Measurements from ENCODE around the gene SKOR2.

SKOR2 gene

GRCh38 chr18:47260924-47261701 lies 9.7 kb upstream of the SKOR2 start:
- in situ Hi-C loops (cut with MboI; ENCODE audit: low sequenced_read_pairs), result no loop called here

GRCh38 chr18:47260120-47260923 lies 8.9 kb upstream of the SKOR2 start:
- in situ Hi-C loops (cut with MboI; ENCODE audit: low sequenced_read_pairs), result no loop called here

DNA sequence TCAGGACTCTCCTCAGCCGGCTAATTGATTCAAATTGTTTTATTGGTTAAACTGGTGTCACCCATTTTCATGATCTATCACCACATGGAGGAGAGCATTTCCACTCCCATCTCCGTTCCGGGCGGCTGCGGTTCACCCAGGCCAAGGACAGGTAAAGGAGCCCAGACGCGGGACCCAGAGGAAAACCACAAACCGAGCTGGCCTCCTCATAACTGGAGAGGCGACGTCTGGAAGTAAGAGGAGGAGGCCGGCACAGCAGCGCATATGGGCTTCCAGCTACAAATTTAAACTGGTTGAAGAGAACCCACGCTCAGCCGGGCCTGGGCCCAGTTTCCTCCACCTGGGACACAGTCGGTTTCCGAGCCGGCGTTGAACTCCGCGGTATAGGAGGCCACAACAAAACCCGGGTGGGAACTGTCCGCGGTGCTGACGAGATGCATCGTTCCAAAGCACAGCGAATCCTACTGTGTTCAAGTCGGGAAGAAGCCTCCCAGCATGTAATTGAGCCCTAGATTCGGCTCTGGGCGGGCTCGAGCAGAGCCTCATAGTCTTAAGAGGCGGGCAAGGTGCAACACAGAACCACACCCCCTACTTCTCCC lies 3.0 kb upstream of the SKOR2 start:
- in situ Hi-C loops (cut with MboI; ENCODE audit: low sequenced_read_pairs), result no loop called here

DNA sequence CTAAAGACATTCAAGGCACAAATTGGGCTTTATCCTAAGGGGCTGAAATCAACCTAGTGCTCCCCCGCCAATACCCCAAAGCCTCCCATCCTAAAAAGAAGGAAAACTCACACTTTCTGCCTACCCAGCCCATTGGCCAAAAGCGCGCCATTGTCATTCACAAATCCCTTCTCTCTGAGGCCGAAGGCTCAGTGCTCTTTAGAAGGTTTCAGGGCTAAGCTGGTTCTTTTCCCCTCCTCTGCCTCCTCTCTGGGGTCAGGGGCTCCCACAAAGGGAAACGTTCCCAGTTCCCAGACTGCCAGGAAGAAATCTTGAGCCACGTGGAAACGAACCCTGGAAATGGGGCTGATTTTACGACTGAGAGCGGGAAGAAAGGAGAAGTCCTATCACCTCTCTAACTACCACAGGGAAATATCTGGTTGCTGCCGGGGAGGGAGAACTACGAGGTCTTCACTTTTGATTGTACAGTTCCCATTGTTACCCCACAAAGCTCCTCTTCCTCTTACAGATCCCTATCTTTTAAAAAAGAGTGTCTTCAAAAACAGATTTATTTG lies 1.7 kb upstream of the SKOR2 start:
- in situ Hi-C loops (cut with MboI; ENCODE audit: low sequenced_read_pairs), result no loop called here

DNA sequence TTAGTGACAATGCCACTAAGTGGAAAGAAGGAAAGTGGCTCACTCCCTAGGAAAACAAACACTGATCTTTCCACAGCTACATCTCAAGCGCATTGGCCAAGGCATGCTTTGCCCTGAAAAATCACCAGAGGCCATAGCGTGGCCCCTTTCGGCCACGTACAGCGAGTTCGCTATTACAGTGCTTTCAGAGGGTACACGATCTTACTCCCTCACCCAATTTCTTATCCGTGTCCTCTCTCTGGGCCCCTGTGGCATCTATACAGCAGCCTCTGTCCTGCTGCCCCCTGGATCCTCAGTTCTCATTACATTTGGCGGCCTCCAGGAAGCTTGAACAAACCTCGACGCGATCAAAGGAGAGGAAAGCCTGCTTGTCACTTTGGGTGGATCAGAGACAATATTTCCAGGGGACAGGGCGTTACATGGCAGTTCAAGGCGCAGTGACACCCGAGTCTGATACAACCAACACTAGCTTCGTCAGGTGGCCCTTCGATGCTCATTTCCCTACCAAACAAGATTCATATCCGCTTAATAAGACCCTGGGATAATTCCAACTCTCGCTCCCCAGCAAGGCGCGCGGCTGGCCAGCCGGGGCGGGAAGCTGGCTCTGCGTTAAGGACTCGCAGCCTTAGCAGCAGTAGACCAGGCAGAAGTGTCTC lies 941 bp downstream of the SKOR2 start:
- in situ Hi-C loops (cut with MboI; ENCODE audit: low sequenced_read_pairs), result no loop called here

- in situ Hi-C loops (cut with MboI; ENCODE audit: low sequenced_read_pairs), result no loop called here
Observed at GRCh38 chr18:47249314-47249981, 2.0 kb downstream of the SKOR2 start.

DNA sequence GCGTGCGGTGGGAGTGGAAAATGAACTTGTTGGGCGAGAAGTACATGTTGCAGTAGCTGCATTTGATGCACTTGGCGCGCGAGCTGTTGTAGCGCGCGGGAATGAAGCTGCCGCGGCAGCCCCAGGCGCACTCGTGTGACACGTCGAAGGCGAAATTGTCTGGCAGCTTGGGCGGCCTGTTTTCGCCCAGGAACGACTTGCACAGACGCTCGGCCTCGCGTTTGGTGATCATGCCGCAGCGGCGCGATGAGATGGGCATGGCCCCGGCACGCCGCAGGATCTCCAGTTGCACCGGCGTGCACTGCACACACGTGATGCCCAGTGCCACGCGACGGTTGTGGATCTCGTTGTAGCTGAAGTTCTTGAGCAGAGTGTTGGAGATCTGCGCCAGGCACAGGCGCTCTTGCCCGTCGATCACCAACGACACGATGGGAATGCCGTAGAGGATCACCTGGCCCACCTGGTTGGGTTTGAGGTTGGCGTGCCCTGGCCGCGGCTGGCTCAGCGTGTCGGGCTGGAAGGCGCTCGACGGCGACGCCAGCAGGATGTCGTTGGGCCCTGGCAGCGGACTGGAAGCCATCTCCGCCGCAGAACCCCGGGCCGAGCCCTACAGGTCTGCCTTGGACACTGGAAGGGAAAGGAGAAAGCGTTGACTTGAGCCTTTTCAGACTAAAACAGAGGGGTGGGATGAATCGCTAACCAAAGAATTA lies 2.7 kb downstream of the SKOR2 start:
- in situ Hi-C loops (cut with MboI; ENCODE audit: low sequenced_read_pairs), result no loop called here

DNA sequence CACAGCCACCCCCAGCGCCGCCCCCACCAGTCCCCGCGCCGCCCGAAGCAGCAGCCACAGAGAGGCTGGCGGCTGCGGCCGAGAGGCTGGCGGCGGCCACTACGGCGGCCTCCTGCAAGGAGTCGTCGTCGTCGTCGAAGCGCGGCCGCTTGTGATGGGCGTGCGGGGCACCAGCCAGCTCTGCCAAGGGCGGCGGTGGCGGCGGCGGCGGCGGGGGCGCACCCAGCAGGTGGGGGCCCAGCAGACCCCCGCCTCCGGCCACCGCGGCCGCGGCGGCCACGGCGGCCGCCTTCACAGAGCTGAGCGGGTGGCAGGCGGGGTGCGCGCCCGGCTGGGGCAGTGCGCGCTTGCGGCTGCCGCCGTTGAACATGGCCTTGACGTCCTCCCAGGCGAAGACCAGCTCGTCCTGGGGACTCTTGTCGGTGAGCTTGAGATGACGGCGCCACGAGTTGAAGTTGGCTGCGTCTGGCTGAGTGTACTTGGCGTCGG lies 3.3 kb downstream of the SKOR2 start:
- in situ Hi-C loops (cut with MboI; ENCODE audit: low sequenced_read_pairs), result no loop called here

- in situ Hi-C loops (cut with MboI; ENCODE audit: low sequenced_read_pairs), result no loop called here
Observed at GRCh38 chr18:47247416-47248114, 3.9 kb downstream of the SKOR2 start.

DNA sequence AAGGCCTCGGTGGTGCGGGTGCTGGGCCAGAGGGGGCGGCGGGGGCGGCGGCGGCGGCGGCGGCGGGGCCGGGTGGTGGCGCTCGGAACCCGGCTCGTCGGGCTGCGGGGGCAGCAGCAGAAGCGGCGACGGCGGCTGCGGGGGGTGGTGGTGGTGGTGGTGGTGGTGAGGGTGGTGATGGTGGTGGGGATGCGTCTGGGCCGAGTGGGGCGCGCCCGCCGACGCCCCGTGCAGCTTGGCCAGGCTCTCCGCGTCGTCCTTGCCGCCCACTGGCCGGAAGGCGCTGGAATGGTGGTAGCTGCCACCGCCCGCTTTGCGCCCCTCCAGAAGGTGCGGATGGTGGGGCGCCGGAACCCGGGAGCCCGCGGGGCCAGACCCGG lies 4.4 kb downstream of the SKOR2 start:
- in situ Hi-C loops (cut with MboI; ENCODE audit: low sequenced_read_pairs), result no loop called here

GRCh38 chr18:47246027-47246971 lies 5.2 kb downstream of the SKOR2 start:
- in situ Hi-C loops (cut with MboI; ENCODE audit: low sequenced_read_pairs), result no loop called here

- in situ Hi-C loops (cut with MboI; ENCODE audit: low sequenced_read_pairs), result no loop called here
Observed at GRCh38 chr18:47244086-47244485, 7.4 kb downstream of the SKOR2 start.

- in situ Hi-C loops (cut with MboI; ENCODE audit: low sequenced_read_pairs), result no loop called here
Observed at GRCh38 chr18:47235096-47235495, 16.4 kb downstream of the SKOR2 start.

DNA sequence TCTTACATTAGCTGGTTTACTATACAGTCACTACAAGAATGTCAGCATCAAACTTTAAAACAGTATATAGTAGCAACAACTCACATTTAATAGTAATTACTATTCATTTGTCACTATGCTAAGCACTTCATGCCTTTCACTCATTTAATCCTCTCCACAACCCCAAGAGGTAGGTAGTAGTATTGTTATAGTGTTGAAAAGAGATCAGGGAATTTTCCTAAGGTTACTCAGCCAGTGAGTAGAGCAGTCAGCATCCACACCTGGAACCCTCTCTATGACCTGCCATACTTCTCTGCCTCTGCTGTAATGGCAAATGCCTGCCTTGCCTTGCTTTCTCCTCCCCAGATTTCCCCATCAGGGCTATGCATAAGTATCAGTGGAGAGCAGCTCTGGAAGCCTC lies 24.8 kb downstream of the SKOR2 start:
- in situ Hi-C loops (cut with MboI; ENCODE audit: low sequenced_read_pairs), result no loop called here

DNA sequence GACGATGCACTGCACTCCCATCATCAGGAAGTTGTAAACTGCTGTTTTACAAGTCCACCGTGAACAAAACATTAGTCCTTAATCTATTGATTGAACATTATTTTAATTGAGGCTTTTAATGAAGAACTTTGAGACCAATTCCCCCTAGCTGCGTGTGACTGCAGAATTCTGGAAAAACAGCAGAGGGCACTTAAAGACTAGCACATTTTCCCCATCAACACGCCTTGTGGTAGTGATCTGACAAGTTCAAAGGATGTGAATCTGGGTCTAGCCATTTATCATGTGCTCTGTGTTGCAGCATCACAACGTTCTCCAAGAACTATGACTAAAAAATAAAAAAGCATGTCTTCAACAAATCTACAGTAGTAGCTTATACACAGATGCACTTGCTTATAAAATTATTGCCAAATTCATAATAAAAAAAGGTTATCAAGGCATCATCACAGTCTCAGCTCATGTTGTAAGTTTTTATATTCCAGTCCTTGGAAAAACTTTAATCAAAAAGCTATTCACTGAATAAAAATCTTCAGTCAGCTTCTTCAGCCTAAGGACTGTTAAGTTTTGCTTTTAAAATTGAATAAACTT lies 35.8 kb downstream of the SKOR2 start:
- in situ Hi-C loops (cut with MboI; ENCODE audit: low sequenced_read_pairs), result no loop called here

DNA sequence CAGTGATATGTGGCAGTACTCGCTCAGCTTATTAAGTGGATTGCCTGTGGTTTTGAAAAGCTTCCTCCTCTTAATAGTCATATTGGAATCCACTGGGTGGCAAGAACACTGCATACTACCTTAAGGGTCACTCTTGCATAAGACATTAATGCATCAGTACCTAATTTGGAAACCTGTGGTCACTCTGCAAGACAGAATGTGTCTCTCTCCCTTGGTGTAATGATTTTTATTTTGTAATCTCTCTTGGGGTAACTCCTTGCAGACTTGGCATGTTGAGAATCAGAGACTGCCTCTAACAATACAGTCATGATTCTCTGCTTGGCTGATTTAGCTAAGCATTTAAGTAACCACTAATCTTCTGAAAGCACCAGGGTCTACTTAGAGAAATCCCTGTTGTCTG lies 42.3 kb downstream of the SKOR2 start:
- in situ Hi-C loops (cut with MboI; ENCODE audit: low sequenced_read_pairs), result no loop called here

- in situ Hi-C loops (cut with MboI; ENCODE audit: low sequenced_read_pairs), result no loop called here
Observed at GRCh38 chr18:47206945-47207637, 44.4 kb downstream of the SKOR2 start.

Measured in hTERT RPE-1 (cell line).